Stomach (tissue), 9 donors: Measurements from ENCODE around the gene DUT. TPM values are rescaled to one million over a fixed set of nuclear protein-coding genes. Genes with fewer than 3 reads are reported as not detected.

Experiments
- DNase-seq, 2 donors: peaks; one replicate each; pipeline versions ENCODE4 v3.0.0 to v3.0.0-alpha.2; 2013 to 2019
- H3K27ac ChIP-seq, 5 donors: fragments of 200-600 bp in 4 of 5; sonication (generic) in 4 of 5; one replicate each; pipeline ENCODE4 v1.5.1; 2013 to 2019; ENCODE audit warnings: mild to moderate bottlenecking in 1 of 5, moderate library complexity in 1 of 5
- H3K27me3 ChIP-seq, 3 donors: fragments of 200-600 bp; sonication (generic); one replicate each; pipeline ENCODE4 v1.5.1; 2017 to 2019; ENCODE audit warnings: mixed run types in 1 of 3
- H3K36me3 ChIP-seq, 4 donors: fragments of 200-600 bp; sonication (generic); 1 replicate in 3 of 4; 2 replicates in 1 of 4; pipeline ENCODE4 v1.5.1; 2016 to 2019
- H3K4me1 ChIP-seq, 4 donors: fragments of 200-600 bp; sonication (generic); one replicate each; pipeline ENCODE4 v1.5.1; 2016 to 2019
- H3K4me3 ChIP-seq, 4 donors: fragments of 200-600 bp; sonication (generic) in 3 of 4; one replicate each; pipeline ENCODE4 v1.5.1; 2016 to 2019; ENCODE audit warnings: mild to moderate bottlenecking in 1 of 4
- H3K9me3 ChIP-seq, 4 donors: fragments of 200-600 bp; sonication (generic); one replicate each; pipeline ENCODE4 v1.5.1; 2016 to 2019
- CTCF ChIP-seq, 7 experiments: fragments of 450-650 bp in 4 of 7; fragments of 200-600 bp in 3 of 7; sonication (generic) in 3 of 7; IDR thresholded peaks; one replicate each; pipeline ENCODE4 v1.5.1; 2016 to 2019; ENCODE audit warnings: antibody characterized with exemption in 7 of 7, control low read depth in 2 of 7, mild to moderate bottlenecking in 1 of 7
- EP300 ChIP-seq: sonication (generic); formaldehyde crosslinking; IDR thresholded peaks from one replicate; pipeline ENCODE4 v1.6.1; 2017; ENCODE audit warnings: antibody characterized with exemption
- POLR2A ChIP-seq, 4 donors: fragments of 450-650 bp; IDR thresholded peaks; one replicate each; pipeline ENCODE4 v1.6.1; 2016; ENCODE audit warnings: antibody characterized with exemption in 4 of 4, control low read depth in 2 of 4, mild to moderate bottlenecking in 1 of 4, moderate library complexity in 1 of 4
- POLR2AphosphoS5 ChIP-seq, 3 donors: sonication (generic); formaldehyde crosslinking; IDR thresholded peaks; one replicate each; pipeline ENCODE4 v1.6.1; 2016; ENCODE audit warnings: antibody characterized with exemption in 3 of 3
- whole genome bisulfite sequencing, 5 donors: extraction: QIAGEN DNeasy Blood & Tissue Kit in 3 of 5; methylation state at CpG; one replicate each; pipeline versions ENCODE4 v1.1.5 to v1.1.7; 2013 to 2018; 5-methylcytosine and 5-hydroxymethylcytosine counted together
- intact Hi-C: fragments of 100-400 bp; cut with DNase I; formaldehyde crosslinking; loops from one replicate; pipeline ENCODE4 v1.15.1; 2023; ENCODE audit warnings: low total_unique reads
- polyA plus RNA-seq, 3 donors: library from polyadenylated mRNA; stranded (reverse); fragments of 200-250 nt; gene quantifications; one replicate each; pipeline ENCODE4 v1.2.3, GENCODE V29; 2013
- total RNA-seq, 5 donors: library from RNA; depleted of rRNA; stranded (reverse); fragments of >200 nt; gene quantifications; one replicate each; pipeline versions ENCODE4 v1.1.0 to v1.2.3, GENCODE V29; 2014 to 2016
- donor health status: healthy with polysubstance abuse.
- donor health status: Bipolar disorder and iron deficiency.
- donor health status: healthy.

The DUT gene
- total and polyA plus RNA-seq, 8 donors, result 7.6 to 207 (median 69.6) TPM

GRCh38 chr15:48375767-48376166 lies 44.5 kb downstream of the DUT start:
- no peak overlapping the region for H3K4me3 ChIP-seq
- WGBS, 5 donors, result 91 to 99% (median 97%) methylated on average over 2 of the region's 2 CpGs
- no peaks in the 10 kb centered on the region for H3K36me3 ChIP-seq
- no peak for TF ChIP-seq CTCF (IDR thresholded peaks at IDR 0.05)
- no peak for TF ChIP-seq POLR2AphosphoS5 (IDR thresholded peaks at IDR 0.05)
- TF ChIP-seq EP300, result no peak
- no peak for TF ChIP-seq POLR2A (IDR thresholded peaks at IDR 0.05)
- H3K9me3 ChIP-seq, result no peaks in the 10 kb centered on the region
- H3K27ac ChIP-seq, result no peak overlapping the region
- peaks cover 0 to 5% (median 0%) of the 10 kb centered on the region in 3 donors for H3K27me3 ChIP-seq
- DNase-seq, result no peak
- intact Hi-C loops, result no loop called here
- H3K4me1 ChIP-seq, result no peaks in the 10 kb centered on the region

GRCh38 chr15:48380198-48380597 lies 49.0 kb downstream of the DUT start:
- no peak for TF ChIP-seq CTCF (IDR thresholded peaks at IDR 0.05)
- TF ChIP-seq POLR2A (IDR thresholded peaks at IDR 0.05), result no peak
- no peak for TF ChIP-seq EP300
- no peak for TF ChIP-seq POLR2AphosphoS5 (IDR thresholded peaks at IDR 0.05)
- Histone ChIP-seq H3K4me3 (no peak overlapping the region), H3K9me3 (no peaks in the 10 kb centered on the region), H3K4me1 (peaks cover 0 to 8% (median 0%) of the 10 kb centered on the region in 4 donors), H3K27ac (no peak overlapping the region), H3K27me3 (peaks cover 0 to 3% (median 0%) of the 10 kb centered on the region in 3 donors), H3K36me3 (no peaks in the 10 kb centered on the region)
- DNase-seq, result no peak
- intact Hi-C loops, result no loop called here
- WGBS, 5 donors, result 83 to 90% (median 88%) methylated on average over 4 of the region's 4 CpGs

- no peaks in the 10 kb centered on the region for H3K9me3 ChIP-seq
- DNase-seq, result no peak
- peaks cover 0 to 8% (median 0%) of the 10 kb centered on the region in 4 donors for H3K4me1 ChIP-seq
- no peaks in the 10 kb centered on the region for H3K36me3 ChIP-seq
- WGBS, 5 donors, result 58 to 66% (median 61%) methylated on average over 4 of the region's 4 CpGs
- intact Hi-C loops, result no loop called here
- TF ChIP-seq POLR2A (IDR thresholded peaks at IDR 0.05) (no peak), EP300 (no peak), POLR2AphosphoS5 (IDR thresholded peaks at IDR 0.05) (no peak)
- H3K27me3 ChIP-seq, result no peaks in the 10 kb centered on the region
- no peak overlapping the region for H3K4me3 ChIP-seq
- no peak overlapping the region for H3K27ac ChIP-seq
These were observed 50.6 kb downstream of the DUT start for GRCh38 chr15:48381861-48382260.

GRCh38 chr15:48383031-48383430 lies 51.8 kb downstream of the DUT start:
- WGBS, 5 donors, result 82 to 91% (median 84%) methylated on average over 2 of the region's 2 CpGs
- intact Hi-C loops, result no loop called here
- no peak for DNase-seq
- Histone ChIP-seq H3K27me3 (no peaks in the 10 kb centered on the region), H3K4me3 (no peak overlapping the region), H3K4me1 (peaks cover 0 to 9% (median 1%) of the 10 kb centered on the region in 4 donors), H3K36me3 (no peaks in the 10 kb centered on the region), H3K27ac (no peak overlapping the region), H3K9me3 (no peaks in the 10 kb centered on the region)
- no peak for TF ChIP-seq EP300
- TF ChIP-seq POLR2A (IDR thresholded peaks at IDR 0.05), result no peak
- no peak for TF ChIP-seq CTCF (IDR thresholded peaks at IDR 0.05)
- TF ChIP-seq POLR2AphosphoS5 (IDR thresholded peaks at IDR 0.05), result no peak

- no peak overlapping the region for H3K27ac ChIP-seq
- no peaks in the 10 kb centered on the region for H3K36me3 ChIP-seq
- H3K9me3 ChIP-seq, result no peaks in the 10 kb centered on the region
- DNase-seq, result no peak
- WGBS, 5 donors, result 61 to 78% (median 64%) methylated on average over 3 of the region's 3 CpGs
- intact Hi-C loops, result no loop called here
- no peak overlapping the region for H3K4me3 ChIP-seq
- TF ChIP-seq EP300, result no peak
- TF ChIP-seq POLR2AphosphoS5 (IDR thresholded peaks at IDR 0.05), result no peak
- no peak for TF ChIP-seq POLR2A (IDR thresholded peaks at IDR 0.05)
- no peak for TF ChIP-seq CTCF (IDR thresholded peaks at IDR 0.05)
- no peaks in the 10 kb centered on the region for H3K27me3 ChIP-seq
- H3K4me1 ChIP-seq, result peaks cover 0 to 17% (median 7%) of the 10 kb centered on the region in 4 donors
These were observed 53.4 kb downstream of the DUT start for GRCh38 chr15:48384616-48385015.
